Mesenchymal stem cell (in vitro differentiated cells and primary cell): ENCODE data around the gene ITGA8. TPM values are rescaled to one million over a fixed set of nuclear protein-coding genes. Genes with fewer than 3 reads are reported as not detected.
A peak's percentile ranks its signal among the peaks of the same experiment; 100 is the strongest.
"Not testable (repeated sequence)": the region's sequence is repeated elsewhere in the genome, so short reads cannot be mapped to it uniquely, and the experiment has no call there.

Experiments used
- DNase-seq: peaks from one replicate; pipeline ENCODE4 v3.0.0-alpha.2; 2013
- H2AFZ ChIP-seq: one replicate; pipeline ENCODE4 v1.6.1; 2013; ENCODE audit warnings: low read depth, mild to moderate bottlenecking, control low read depth, inconsistent platforms, low read length, moderate library complexity
- H2AK5ac ChIP-seq: 2 replicates; pipeline ENCODE4 v1.6.1; 2013; ENCODE audit warnings: low read length, moderate library complexity, mild to moderate bottlenecking, inconsistent platforms; ENCODE audit not compliant: severe bottlenecking
- H2BK120ac ChIP-seq: one replicate; pipeline ENCODE4 v1.6.1; 2013; ENCODE audit warnings: low read depth, mild to moderate bottlenecking, inconsistent platforms, low read length, moderate library complexity
- H2BK12ac ChIP-seq, 2 experiments: one replicate each; pipeline ENCODE4 v1.6.1; 2013; ENCODE audit warnings: inconsistent platforms in 2 of 2, low read length in 2 of 2, mild to moderate bottlenecking in 2 of 2, moderate library complexity in 2 of 2, control low read depth in 1 of 2
- H2BK15ac ChIP-seq: one replicate; pipeline ENCODE4 v1.6.1; 2013; ENCODE audit warnings: mild to moderate bottlenecking, low read depth, inconsistent platforms; ENCODE audit not compliant: poor library complexity, severe bottlenecking
- H2BK5ac ChIP-seq: 2 replicates; pipeline ENCODE4 v1.6.1; 2013; ENCODE audit warnings: low read depth, mild to moderate bottlenecking, low read length, control low read depth, inconsistent platforms; ENCODE audit not compliant: poor library complexity, severe bottlenecking
- H3K14ac ChIP-seq, 2 experiments: one replicate each; pipeline ENCODE4 v1.6.1; 2013; ENCODE audit warnings: inconsistent platforms in 2 of 2, low read length in 2 of 2, control low read depth in 1 of 2, mild to moderate bottlenecking in 1 of 2, moderate library complexity in 1 of 2
- H3K18ac ChIP-seq, 2 experiments: one replicate each; pipeline ENCODE4 v1.6.1; 2013; ENCODE audit warnings: inconsistent platforms in 2 of 2, low read length in 2 of 2, control low read depth in 1 of 2, low read depth in 1 of 2, mild to moderate bottlenecking in 1 of 2
- H3K23ac ChIP-seq, 2 experiments: one replicate each; pipeline ENCODE4 v1.6.1; 2013; ENCODE audit warnings: inconsistent platforms in 2 of 2, low read length in 2 of 2, mild to moderate bottlenecking in 2 of 2, moderate library complexity in 2 of 2, control low read depth in 1 of 2
- H3K27ac ChIP-seq: 2 replicates; pipeline ENCODE4 v1.5.1; 2013; ENCODE audit warnings: mild to moderate bottlenecking, moderate library complexity, low read length, control low read depth, inconsistent platforms; ENCODE audit not compliant: poor library complexity, severe bottlenecking
- H3K27me3 ChIP-seq, 2 experiments: 2 replicates each; pipeline versions ENCODE4 v1.6.1 to v1.7.0; 2013; ENCODE audit warnings: low read length in 2 of 2, mild to moderate bottlenecking in 2 of 2, moderate library complexity in 2 of 2, control low read depth in 1 of 2, inconsistent platforms in 1 of 2; ENCODE audit not compliant: control insufficient read depth in 1 of 2, insufficient read depth in 1 of 2
- H3K36me3 ChIP-seq, 2 experiments: 2 replicates each; pipeline versions ENCODE4 v1.6.1 to v1.7.0; 2013; ENCODE audit warnings: low read length in 2 of 2, control low read depth in 1 of 2, inconsistent platforms in 1 of 2, low read depth in 1 of 2, mild to moderate bottlenecking in 1 of 2; ENCODE audit not compliant: insufficient read depth in 2 of 2, control insufficient read depth in 1 of 2
- H3K4ac ChIP-seq, 2 experiments: one replicate each; pipeline ENCODE4 v1.6.1; 2013; ENCODE audit warnings: inconsistent platforms in 2 of 2, low read length in 2 of 2, mild to moderate bottlenecking in 2 of 2, moderate library complexity in 2 of 2, control low read depth in 1 of 2, low read depth in 1 of 2
- H3K4me1 ChIP-seq: 2 replicates; pipeline ENCODE4 v1.6.1; 2013; ENCODE audit warnings: low read depth, low read length, control low read depth; ENCODE audit not compliant: control insufficient read depth, insufficient read depth
- H3K4me2 ChIP-seq: 2 replicates; pipeline ENCODE4 v1.6.1; 2013; ENCODE audit warnings: low read length, mild to moderate bottlenecking, inconsistent platforms; ENCODE audit not compliant: poor library complexity, severe bottlenecking
- H3K4me3 ChIP-seq, 2 experiments: 2 replicates each; pipeline versions ENCODE4 v1.5.1 to v1.7.0; 2013; ENCODE audit warnings: low read length in 2 of 2, mild to moderate bottlenecking in 2 of 2, control low read depth in 1 of 2, low read depth in 1 of 2; ENCODE audit not compliant: insufficient read depth in 1 of 2
- H3K79me1 ChIP-seq: replicated peaks from 2 replicates; pipeline ENCODE4 v1.6.1; 2013; ENCODE audit warnings: mild to moderate bottlenecking, control low read depth, low read length, inconsistent platforms; ENCODE audit not compliant: poor library complexity, severe bottlenecking
- H3K9ac ChIP-seq: 2 replicates; pipeline ENCODE4 v1.7.0; 2013; ENCODE audit warnings: mild to moderate bottlenecking, low read length, moderate library complexity
- H3K9me3 ChIP-seq: 2 replicates; pipeline ENCODE4 v1.7.0; 2013; ENCODE audit warnings: mild to moderate bottlenecking, low read length; ENCODE audit not compliant: control insufficient read depth
- H4K8ac ChIP-seq: one replicate; pipeline ENCODE4 v1.6.1; 2013; ENCODE audit warnings: inconsistent platforms, mild to moderate bottlenecking, low read length, moderate library complexity
- H4K91ac ChIP-seq: one replicate; pipeline ENCODE4 v1.6.1; 2013; ENCODE audit warnings: mild to moderate bottlenecking, low read length, inconsistent platforms
- WGBS: methylation state at CpG from one replicate; pipeline ENCODE4 v1.1.7; 2013; ENCODE audit warnings: mixed read lengths; 5-methylcytosine and 5-hydroxymethylcytosine counted together
- polyA plus RNA-seq, 2 experiments: library from polyadenylated mRNA; stranded (reverse); fragments of 200-250 nt; gene quantifications; one replicate each; pipeline ENCODE4 v1.2.3, GENCODE V29; 2013

ITGA8 gene
- polyA plus RNA-seq (2013, experiment 1 of 2), result 104 TPM
- polyA plus RNA-seq (2013, experiment 2 of 2), result 106 TPM

GRCh38 chr10:15719899-15720634, at the start of gene ITGA8:
Gene ITGA8 (minus strand): TSS chr10:15719922. CDS start chr10:15719771, 151 bp downstream.
- H4K91ac ChIP-seq, result peak within 1 kb of the TSS; percentile 46
- peaks cover 34 to 60% of the 10 kb centered on the region in 2 experiments for H3K27me3 ChIP-seq
- H3K9me3 ChIP-seq, result no peaks in the 10 kb centered on the region
- peak within 1 kb of the TSS in 1 of 2 experiments; percentile 89 for H3K14ac ChIP-seq
- H2AFZ ChIP-seq, result peak within 1 kb of the TSS; percentile 42
- H3K36me3 ChIP-seq, result no peaks in the 10 kb centered on the region
- peak within 1 kb of the TSS; percentile 61 to 70 for H3K4ac ChIP-seq
- H4K8ac ChIP-seq, result peak within 1 kb of the TSS; percentile 85
- H2BK15ac ChIP-seq, result peak within 1 kb of the TSS; percentile 86
- peak; percentile 71 for DNase-seq
- no peak within 1 kb of the TSS for H3K9ac ChIP-seq
- H3K4me1 ChIP-seq, result peaks cover 13% of the 10 kb centered on the region
- H3K4me2 ChIP-seq, result peak within 1 kb of the TSS; percentile 71
- 24% methylated on average over 20 of the region's 33 CpGs for WGBS
- peak within 1 kb of the TSS; percentile 71 to 77 for H2BK12ac ChIP-seq
- peak within 1 kb of the TSS in 1 of 2 experiments; percentile 14 for H3K23ac ChIP-seq
- H3K18ac ChIP-seq, result peak within 1 kb of the TSS; percentile 53 to 90
- H2BK120ac ChIP-seq, result peak within 1 kb of the TSS; percentile 54
- H2AK5ac ChIP-seq, result no peak within 1 kb of the TSS
- no peak within 1 kb of the TSS for H3K27ac ChIP-seq
- H2BK5ac ChIP-seq, result no peak within 1 kb of the TSS
- H3K4me3 ChIP-seq, result peak within 1 kb of the TSS in 1 of 2 experiments; percentile 67
- H3K79me1 ChIP-seq, result no peaks in the 10 kb centered on the region

GRCh38 chr10:15764892-15765454, 45.3 kb upstream of the ITGA8 start:
- Histone ChIP-seq H4K91ac (no peak overlapping the region), H2BK15ac (no peak overlapping the region), H2AFZ (no peak overlapping the region), H3K36me3 (no peaks in the 10 kb centered on the region), H2BK5ac (no peak overlapping the region), H2BK120ac (no peak overlapping the region), H3K27ac (no peak overlapping the region), H3K9ac (no peak overlapping the region), H3K9me3 (no peaks in the 10 kb centered on the region), H3K27me3 (no peaks in the 10 kb centered on the region), H2AK5ac (no peak overlapping the region), H4K8ac (no peak overlapping the region), H3K14ac (no peak overlapping the region), H3K18ac (no peak overlapping the region), H3K79me1 (no peaks in the 10 kb centered on the region), H3K4me1 (no peaks in the 10 kb centered on the region), H3K23ac (no peak overlapping the region), H2BK12ac (no peak overlapping the region), H3K4me3 (no peak overlapping the region), H3K4me2 (no peak overlapping the region), H3K4ac (no peak overlapping the region)
- 93% methylated on average over 2 of the region's 2 CpGs for WGBS
- DNase-seq, result no peak

- 98% methylated on average over 8 of the region's 8 CpGs for WGBS
- no peak for DNase-seq
- Histone ChIP-seq H4K8ac (no peak overlapping the region), H3K9ac (no peak overlapping the region), H3K18ac (no peak overlapping the region), H3K27ac (no peak overlapping the region), H2BK15ac (no peak overlapping the region), H3K27me3 (peaks cover 0 to 5% of the 10 kb centered on the region in 2 experiments), H3K23ac (no peak overlapping the region), H3K4ac (no peak overlapping the region), H2BK5ac (no peak overlapping the region), H3K14ac (no peak overlapping the region), H3K4me1 (no peaks in the 10 kb centered on the region), H4K91ac (no peak overlapping the region), H3K36me3 (no peaks in the 10 kb centered on the region), H3K9me3 (no peaks in the 10 kb centered on the region), H3K4me3 (no peak overlapping the region), H2AK5ac (no peak overlapping the region), H3K4me2 (no peak overlapping the region), H3K79me1 (no peaks in the 10 kb centered on the region), H2AFZ (no peak overlapping the region), H2BK120ac (no peak overlapping the region), H2BK12ac (no peak overlapping the region)
These were observed 43.3 kb upstream of the ITGA8 start for GRCh38 chr10:15763006-15763405.

GRCh38 chr10:15762239-15762638, 42.5 kb upstream of the ITGA8 start:
- H3K36me3 ChIP-seq, H2AK5ac ChIP-seq, H3K4me1 ChIP-seq, DNase-seq, H2BK15ac ChIP-seq, H3K9me3 ChIP-seq, H2BK120ac ChIP-seq, H3K18ac ChIP-seq, H3K4me3 ChIP-seq, H4K8ac ChIP-seq, H2AFZ ChIP-seq, H3K9ac ChIP-seq, H4K91ac ChIP-seq, H3K27me3 ChIP-seq, H3K14ac ChIP-seq, H2BK12ac ChIP-seq, H3K4me2 ChIP-seq, H3K79me1 ChIP-seq, H2BK5ac ChIP-seq, H3K4ac ChIP-seq, H3K23ac ChIP-seq, H3K27ac ChIP-seq: not testable (repeated sequence)
- 93% methylated on average over 6 of the region's 6 CpGs for WGBS
